ENCODE results near the gene BMP4.

GRCh38 chr14:53924753-53925152 is 31.9 kb downstream of the BMP4 start:
- no peak for TF ChIP-seq CTCF (IDR thresholded peaks at IDR 0.05; ENCODE audit: low read depth, low read length)
- TF ChIP-seq EZH2phosphoT487 (IDR thresholded peaks at IDR 0.05; ENCODE audit: low read depth), result no peak

Measured in OCI-LY3 (cell line).